Head of caudate nucleus (tissue), 42 donors: ENCODE measurements around the gene FBXO24.
A peak's percentile ranks its signal among the peaks of the same experiment; 100 is the strongest.
"Not testable (repeated sequence)": the region's sequence is repeated elsewhere in the genome, so short reads cannot be mapped to it uniquely, and the experiment has no call there.

ENCODE experiments used
- DNase-seq, 42 donors: peaks; one replicate each; pipeline versions ENCODE4 v3.0.0 to v3.0.0-alpha.2; 2020 to 2021; ENCODE audit warnings: mixed read lengths in 7 of 42
- intact Hi-C: fragments of 100-400 bp; cut with DNase I; formaldehyde crosslinking; loops from one replicate; pipeline ENCODE4 v1.15.0; 2022

FBXO24 gene

DNA sequence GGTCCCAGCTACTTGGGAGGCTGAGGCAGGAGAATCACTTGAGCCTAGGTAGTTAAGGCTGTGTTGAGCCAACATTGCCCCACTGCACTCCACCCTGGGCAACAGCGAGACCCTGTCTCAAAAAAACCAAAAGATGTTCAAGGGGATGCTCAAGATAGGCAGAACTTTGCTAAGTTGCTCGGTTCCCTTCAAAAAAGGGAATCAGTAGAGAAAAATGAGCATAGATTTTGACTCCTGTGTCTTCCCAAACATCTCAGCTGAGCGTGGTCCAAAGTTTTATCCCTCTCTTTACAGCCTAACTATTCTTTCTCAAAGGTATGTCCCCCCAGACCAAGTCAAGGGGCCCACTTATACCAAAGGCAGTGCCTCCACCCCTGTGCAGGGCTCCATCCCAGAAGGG lies 33.1 kb upstream of the FBXO24 start:
- intact Hi-C loops = no loop called here
- no peak for DNase-seq

- intact Hi-C loops = no loop called here
- no peak for DNase-seq
Measured at GRCh38 chr7:100555701-100556100, 30.4 kb upstream of the FBXO24 start.

- no peak for DNase-seq
- intact Hi-C loops = no loop called here
Measured at GRCh38 chr7:100556541-100556940, 29.6 kb upstream of the FBXO24 start.

DNA sequence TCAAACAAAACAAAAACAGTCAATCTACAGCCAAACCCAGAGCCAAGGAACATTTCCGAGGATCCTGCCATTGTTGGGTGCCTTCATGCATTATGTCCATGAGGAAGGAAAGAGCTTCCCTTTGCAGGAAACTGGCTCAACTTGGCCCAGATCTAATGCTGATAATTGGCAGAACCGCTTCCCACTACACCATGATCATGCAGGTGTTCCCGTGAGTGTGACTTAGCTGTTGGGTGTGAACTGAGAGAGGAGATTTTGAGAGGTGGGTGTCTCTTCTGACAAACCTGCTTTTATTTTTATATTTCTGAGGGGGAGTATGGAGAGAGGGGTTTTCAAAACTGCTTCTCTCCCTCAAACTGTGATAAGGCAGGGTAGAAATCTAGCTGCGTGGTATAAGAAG lies 27.0 kb upstream of the FBXO24 start:
- intact Hi-C loops = no loop called here
- DNase-seq = peak in 10 of 42 donors; percentile 39 to 72 (median 58)

DNA sequence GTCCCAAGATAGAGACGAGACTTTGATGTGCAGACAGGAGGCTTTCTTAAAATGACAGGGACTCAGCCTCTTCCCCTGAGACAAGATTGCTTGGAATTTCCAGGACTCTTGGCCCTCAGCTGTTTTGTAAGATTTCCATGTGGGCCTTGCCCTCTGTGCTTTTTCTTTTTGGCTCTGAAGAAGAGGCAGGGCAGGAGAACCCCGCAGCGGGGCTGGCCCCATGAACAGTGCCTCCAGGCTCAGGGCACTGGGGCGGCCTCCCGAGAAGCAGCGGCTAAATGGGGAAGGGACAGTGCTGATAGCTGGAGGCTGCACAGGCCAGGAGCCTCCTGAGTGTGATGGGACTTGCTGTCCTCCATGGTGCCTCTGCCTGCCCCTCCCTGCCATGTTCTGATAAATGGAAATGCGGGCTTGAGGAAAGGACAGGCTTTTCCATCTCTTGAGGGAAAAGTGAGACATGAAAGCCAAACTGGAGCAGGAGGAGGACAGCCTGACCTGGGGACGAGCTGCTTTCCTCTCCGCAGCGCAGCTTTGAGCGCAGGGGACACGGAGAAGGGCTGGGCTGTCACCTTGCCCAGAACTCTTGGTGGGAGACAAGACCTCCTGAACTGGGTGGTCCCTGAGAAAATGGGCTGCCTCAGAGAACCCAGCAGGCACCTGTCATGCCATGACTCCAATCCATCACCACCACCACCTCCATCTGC lies 24.5 kb upstream of the FBXO24 start:
- intact Hi-C loops = no loop called here

GRCh38 chr7:100562195-100563099 lies 23.7 kb upstream of the FBXO24 start:
- peak in 1 of 42 donors; percentile 27 for DNase-seq
- intact Hi-C loops = no loop called here

More for the DNA sequence above, 24.5 kb upstream of the FBXO24 start:
- DNase-seq = peak in 1 of 42 donors; percentile 1

- intact Hi-C loops = no loop called here
- peak in 1 of 42 donors; percentile 18 for DNase-seq
Measured at GRCh38 chr7:100563100-100563564, 23.0 kb upstream of the FBXO24 start.

DNA sequence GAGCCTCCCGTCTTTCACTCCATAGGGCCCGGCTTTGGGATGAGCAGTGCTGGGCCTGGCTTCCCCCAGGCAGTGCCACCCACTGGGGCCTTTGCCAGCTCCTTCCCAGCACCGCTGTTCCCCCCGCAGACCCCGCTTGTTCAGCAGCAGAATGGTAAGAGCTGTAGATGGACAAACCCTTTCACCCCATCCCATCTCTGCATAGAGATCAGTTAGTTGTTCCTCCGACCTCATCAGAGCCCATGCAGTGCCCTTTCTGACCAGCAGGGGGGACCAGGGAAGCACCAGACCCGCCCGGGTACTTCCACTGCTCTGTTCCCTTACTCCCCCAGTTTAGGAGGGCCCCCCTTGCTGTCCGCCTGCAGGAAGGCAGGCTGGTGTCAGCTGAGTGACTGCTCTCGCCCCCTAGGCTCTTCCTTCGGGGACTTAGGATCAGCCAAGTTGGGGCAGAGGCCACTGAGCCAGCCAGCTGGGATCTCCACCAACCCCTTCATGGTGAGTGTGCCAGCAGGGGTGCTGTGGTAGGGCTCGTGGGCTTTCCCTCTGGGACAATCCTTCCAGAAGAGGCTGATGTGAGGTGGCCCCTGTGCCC lies 22.2 kb upstream of the FBXO24 start:
- peak; percentile 64 to 94 (median 84) for DNase-seq
- intact Hi-C loops = no loop called here

GRCh38 chr7:100564405-100564804 lies 21.7 kb upstream of the FBXO24 start:
- DNase-seq, intact Hi-C loops: not testable (repeated sequence)

DNA sequence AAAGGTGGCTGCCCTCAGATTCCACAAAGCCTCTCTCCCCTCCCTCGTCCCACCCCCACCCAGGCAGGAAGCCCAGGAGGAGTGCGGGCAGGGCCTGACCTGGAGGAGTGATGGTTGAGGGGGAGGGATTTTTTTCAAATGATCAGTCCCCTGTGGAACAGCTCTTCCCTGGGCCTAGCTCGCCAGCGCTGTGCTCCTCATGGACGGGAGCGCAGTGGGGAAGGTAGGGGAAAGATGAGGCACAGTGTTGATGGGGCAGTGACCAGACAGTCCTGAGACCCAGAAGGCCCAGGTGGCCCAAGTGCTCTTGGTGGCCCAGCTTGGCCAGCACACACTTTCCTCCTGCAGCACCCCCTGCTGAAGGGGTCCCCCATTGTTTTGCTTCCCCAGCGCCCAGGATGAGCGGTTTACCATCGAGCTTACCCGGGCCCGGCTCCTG lies 21.0 kb upstream of the FBXO24 start:
- peak in 1 of 42 donors; percentile 10 for DNase-seq
- intact Hi-C loops = loop anchor here (5.0 kb wide), 1 partner anchor 83 kb away; the partner anchor contains the start of gene NYAP1

- intact Hi-C loops = loop anchor here (5.0 kb wide), 1 partner anchor 84 kb away; the partner anchor contains the start of gene NYAP1
- DNase-seq = peak in 1 of 42 donors; percentile 21
Measured at GRCh38 chr7:100566018-100566531, 20.1 kb upstream of the FBXO24 start.

GRCh38 chr7:100567031-100567730 lies 18.9 kb upstream of the FBXO24 start:
- intact Hi-C loops = loop anchor here (5.0 kb wide), 1 partner anchor 85 kb away; the partner anchor contains the start of gene NYAP1
- peak in 1 of 42 donors; percentile 31 for DNase-seq

DNA sequence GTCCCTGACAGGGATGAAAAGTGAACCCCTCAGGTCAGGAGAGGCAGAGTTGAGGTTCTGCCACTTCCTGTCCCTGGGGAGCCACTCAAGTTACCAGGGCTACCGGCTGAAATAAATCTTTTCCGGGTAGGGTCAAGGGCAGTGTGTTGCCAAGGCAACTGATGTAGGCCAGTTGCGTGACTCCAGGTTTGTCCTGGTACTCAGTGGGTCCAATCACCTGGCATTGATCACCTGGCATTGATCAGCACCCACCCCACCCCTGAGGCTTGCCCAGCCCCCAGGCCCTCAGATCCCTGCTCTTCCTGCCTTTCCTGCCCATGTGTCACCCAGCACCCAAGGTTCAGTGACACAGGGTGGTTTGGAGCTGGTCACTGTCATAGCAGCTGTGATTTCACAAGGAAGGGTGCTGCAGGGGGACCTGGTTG lies 18.4 kb upstream of the FBXO24 start:
- intact Hi-C loops = loop anchor here (5.0 kb wide), 1 partner anchor 85 kb away; the partner anchor contains the start of gene NYAP1
- DNase-seq = no peak

DNA sequence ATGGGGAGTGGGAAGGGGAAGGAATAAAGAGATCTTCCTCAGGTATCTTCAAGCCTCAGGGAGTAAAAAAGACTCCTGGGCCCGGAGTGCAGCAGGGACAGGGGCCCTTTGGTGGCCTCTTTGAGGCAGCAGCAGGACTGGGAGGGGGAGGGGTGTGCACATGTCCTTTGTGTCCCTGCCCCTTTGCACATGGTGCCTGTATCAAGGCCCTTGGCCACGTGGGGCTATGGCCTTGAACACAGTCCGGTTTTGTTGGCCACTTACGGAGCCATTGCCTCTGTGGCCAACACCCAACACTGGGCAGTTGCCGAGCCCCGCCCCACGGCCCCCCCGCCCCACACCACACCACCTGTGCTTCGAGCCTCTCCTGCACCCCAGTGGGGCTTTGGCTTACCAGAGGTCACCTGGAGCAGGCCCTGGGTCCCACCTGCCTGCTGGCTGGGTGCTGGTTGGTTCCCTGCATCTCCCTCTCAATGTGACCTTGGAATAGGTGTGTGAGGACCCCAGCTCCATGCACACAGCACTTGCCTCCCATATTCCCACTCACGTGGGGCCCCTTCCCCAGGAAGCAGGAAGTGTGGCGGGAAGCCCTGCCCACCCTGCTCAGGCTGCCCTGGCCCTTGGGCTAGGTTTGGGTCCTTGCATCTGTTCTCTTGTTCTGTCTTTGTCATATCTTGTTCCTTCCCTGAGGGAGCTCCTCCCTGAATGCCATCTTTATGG lies 17.8 kb upstream of the FBXO24 start:
- DNase-seq = no peak
- intact Hi-C loops = loop anchor here (5.0 kb wide), 1 partner anchor 86 kb away; the partner anchor contains the start of gene NYAP1

- intact Hi-C loops = loop anchor here (5.0 kb wide), 1 partner anchor 87 kb away; the partner anchor contains the start of gene NYAP1
- DNase-seq = peak in 41 of 42 donors; percentile 34 to 85 (median 71)
Measured at GRCh38 chr7:100568896-100569844, 17.0 kb upstream of the FBXO24 start.
